Stimulated activated CD8-positive, alpha-beta memory T cell treated with anti-CD3 and anti-CD28 coated beads, Interleukin-12 subunit alpha, Interleukin-12 subunit beta, amount 100 ng/mL, for 4 hours (primary cell): ENCODE measurements around the gene APOL4.
"Not testable (repeated sequence)": the region's sequence is repeated elsewhere in the genome, so short reads cannot be mapped to it uniquely, and the experiment has no call there.

Experiments used
- DNase-seq: peaks from one replicate; pipeline ENCODE4 v3.0.0-alpha.2; 2020; ENCODE audit warnings: low read depth

Gene APOL4

DNA sequence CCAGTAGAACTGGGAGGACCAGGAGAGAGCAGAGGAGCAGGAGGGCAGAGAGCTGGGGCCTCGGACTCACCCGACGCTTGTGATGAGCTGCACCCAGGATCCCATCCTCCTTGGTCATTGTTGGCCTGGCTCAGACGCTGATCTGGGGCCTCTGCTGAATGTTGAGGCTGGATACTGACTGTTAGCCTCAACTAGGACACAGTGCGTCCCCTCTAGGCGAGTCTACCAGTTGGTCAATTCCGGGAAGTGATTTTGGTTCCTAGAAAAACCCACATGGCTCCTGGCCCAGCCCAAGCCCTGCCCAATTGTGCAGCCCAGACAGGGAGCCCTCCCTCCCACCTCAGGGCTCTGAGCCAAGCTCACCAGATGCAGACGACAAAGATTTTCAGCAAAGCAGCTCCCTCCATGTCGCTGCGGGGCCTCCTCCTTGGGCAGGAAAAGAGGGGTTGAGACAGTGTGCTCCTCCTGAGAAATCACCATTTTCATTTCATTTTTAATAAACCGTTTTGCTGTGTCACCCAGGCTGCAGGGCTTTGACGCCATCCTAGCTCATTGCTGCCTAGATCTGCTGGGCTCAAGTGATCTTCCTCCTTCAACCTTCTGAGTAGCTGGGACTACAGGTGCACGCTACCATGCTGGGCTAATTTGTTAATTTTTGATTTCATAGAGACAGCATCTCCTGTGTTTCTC lies at the start of gene APOL4:
TSS of gene APOL4 (minus strand) at position 180 of the 690 bp plus-strand sequence. CDS start at position 105, 75 bp downstream.
- no peak for DNase-seq

DNA sequence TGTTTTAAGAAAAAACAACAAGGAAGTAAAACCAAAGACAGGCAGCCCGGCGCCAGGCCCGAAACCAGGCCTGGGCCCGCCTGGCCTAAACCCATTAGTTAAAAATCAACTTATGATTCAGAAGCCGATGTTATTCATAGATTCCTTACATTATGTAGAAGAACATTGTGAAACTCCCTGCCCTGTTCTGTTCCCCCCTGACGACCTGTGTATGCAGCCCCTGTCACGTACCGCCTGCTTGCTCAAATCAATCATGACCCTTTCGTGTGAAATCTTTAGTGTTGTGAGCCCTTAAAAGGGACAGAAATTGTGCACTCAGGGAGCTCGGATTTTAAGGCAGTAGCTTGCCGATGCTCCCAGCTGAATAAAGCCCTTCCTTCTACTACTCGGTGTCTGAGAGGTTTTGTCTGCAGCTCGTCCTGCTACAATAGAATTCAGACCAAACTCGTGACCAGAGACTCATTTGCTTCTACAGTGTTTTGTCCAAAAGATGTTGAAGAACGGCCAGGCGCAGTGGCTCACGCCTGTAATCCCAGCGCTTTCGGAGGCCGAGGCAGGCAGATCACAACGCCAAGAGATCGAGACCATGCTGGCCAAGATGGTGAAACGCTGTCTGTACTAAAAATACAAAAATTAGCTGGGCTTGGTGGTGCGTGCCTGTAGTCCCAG lies 48.8 kb upstream of the APOL4 start:
- DNase-seq, result not testable (repeated sequence)

DNA sequence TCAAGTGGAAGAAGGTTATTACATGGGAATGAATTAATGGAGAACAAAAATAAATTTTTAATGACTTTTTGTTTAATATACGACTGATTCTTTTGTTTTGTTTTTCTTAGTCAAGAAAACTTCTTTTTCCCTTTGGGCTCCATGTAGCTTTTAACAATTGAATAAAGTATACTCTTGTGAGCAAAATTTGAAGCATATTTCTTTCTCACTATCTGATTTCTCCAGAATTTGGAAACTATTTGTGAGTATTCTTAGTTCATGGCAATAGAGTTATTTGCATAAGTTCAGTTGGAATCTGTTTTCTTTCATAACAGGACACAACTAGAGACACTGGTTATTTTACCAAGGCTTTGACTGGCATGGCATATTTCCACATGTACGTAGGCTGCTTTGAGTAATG lies 47.6 kb upstream of the APOL4 start:
- no peak for DNase-seq

DNA sequence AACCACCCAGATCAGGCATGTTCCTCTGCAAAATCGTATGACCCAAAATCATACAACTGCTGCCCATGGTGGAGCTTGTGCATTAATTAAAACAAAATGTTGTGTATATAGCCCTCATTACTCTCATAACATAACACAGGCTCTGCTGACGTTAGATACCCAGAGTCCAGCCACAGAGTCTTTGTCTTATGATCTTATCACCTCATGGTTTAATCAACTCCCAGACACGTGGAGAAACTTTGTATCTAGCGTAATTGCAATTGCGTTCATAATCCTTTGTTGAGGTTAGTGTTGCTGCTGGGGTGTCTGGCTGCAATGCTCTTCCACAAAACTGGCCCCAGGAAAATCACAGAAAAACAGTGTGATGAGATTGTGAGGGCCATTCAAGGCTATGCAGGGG lies 46.3 kb upstream of the APOL4 start:
- DNase-seq, result no peak

DNA sequence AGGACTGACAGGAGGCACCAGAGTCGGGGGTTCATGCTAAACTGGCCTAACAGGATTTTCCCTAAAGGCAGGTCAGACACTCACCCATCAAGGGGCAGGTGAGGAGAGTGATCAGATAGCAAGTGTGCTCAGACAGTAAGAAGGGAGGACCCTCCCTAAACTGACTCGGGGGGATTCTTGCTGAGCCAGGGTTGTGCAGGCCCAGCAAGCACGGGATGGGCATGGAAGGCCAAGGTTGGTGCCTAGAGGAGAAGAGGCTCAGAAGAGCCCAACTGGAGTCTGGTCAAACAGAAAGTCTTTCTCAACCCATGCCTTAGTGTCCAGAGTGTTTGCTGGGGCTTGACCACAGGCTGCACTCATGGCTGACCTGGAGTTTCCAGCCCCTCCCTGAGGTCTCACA lies 45.1 kb upstream of the APOL4 start:
- DNase-seq, result no peak

GRCh38 chr22:36245805-36246356 lies 44.3 kb upstream of the APOL4 start:
- DNase-seq, result no peak

GRCh38 chr22:36244522-36245391 lies 43.1 kb upstream of the APOL4 start:
- no peak for DNase-seq

DNA sequence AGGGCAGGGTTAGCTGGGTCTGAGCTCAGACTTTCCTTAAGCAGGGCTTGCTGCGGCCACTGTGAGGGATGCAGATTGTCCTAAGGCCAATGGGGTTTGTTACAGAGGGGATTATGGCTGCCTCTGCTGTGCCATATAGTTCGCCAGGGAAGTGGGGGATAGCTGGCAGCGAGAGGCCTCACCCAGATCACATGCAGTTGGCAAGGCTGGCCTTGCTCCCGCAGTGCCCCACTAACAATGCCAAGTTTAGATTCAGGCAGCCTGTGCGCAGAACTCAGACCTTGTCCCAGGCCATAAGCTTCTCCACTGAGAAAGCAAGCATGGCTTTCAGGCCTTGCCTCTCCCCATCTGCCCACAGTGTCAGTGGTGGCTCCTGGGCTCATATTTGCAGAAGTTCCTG lies 42.4 kb upstream of the APOL4 start:
- DNase-seq, result no peak

GRCh38 chr22:36239401-36240171 lies 38.0 kb upstream of the APOL4 start, which contains the start of gene APOL2:
Gene APOL2, minus strand, starts transcription at chr22:36239527. Its CDS starts 6,365 bp downstream, at chr22:36233162.
- peak; percentile 71 for DNase-seq

DNA sequence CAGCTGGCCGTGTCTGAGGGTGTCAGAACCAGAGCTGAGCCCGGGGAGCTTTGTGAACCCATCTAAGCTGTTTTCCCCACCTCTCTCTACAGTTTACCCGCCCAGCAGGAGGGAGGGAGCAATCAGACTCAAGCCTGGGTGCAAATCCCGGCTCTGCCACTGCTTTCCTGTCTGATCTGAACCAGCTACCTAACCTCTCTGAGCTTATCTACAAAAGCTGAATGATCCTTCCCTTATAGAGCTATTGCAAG lies 37.5 kb upstream of the APOL4 start:
- DNase-seq, result no peak

DNA sequence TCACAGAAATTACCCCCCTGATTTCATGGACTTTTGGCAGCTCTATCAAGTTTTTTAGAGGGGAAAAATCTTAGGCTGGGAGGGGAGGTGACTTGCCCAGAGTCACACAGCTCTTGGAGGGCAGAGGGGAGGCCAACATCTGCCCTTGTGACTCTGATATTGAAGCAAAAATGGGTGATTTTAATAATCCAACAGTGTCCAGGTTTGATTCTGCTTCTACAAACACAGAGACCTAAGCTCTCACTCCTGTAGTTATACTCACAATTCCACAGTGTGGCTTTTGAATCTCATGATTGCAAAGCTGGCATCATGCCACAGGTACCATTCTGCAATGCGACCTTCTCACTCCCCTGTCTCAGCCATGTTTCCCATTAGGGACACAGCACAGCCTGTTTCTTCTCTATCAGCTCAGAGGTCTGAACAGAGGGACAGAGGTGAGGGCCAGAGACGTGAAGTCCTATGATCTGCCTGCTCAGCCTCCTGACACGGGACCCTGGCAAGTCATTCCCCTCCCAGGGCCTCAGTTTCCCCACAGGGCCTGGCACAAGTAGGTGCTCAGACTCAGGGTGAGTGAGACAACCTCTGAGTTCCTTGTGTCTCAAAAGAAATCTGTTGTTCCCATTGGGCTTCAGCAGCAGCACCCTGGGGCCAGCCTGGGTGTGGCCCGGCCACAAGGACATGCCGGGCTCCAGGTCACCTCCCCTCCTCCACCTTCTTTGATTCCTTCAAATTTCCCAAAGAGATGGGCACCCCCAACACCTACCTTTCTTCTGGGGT lies 37.0 kb upstream of the APOL4 start:
- no peak for DNase-seq

GRCh38 chr22:36237462-36238372 lies 36.1 kb upstream of the APOL4 start:
- DNase-seq, result no peak

- no peak for DNase-seq
Observed at GRCh38 chr22:36236388-36237319, 35.0 kb upstream of the APOL4 start.

- no peak for DNase-seq
Observed at GRCh38 chr22:36235585-36235984, 34.0 kb upstream of the APOL4 start.

DNA sequence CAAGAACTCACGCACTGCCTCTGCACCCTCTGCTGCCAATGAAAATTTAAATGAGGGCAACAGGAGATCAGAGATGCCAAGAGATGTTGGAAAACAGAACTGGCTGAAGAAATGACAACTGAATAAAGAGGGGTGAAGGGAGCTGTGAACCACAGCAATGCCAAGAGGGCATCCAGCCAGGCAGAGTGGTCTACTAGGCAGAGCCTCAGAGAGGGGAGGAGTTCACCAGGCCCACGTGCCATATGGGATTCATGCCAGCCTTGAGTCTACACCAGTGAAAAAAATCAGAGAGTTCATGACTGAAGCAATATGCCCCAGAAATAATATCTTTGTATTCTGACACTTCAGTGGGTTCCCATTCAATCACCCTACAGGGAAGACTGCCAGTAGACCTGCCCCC lies 33.3 kb upstream of the APOL4 start:
- no peak for DNase-seq

DNA sequence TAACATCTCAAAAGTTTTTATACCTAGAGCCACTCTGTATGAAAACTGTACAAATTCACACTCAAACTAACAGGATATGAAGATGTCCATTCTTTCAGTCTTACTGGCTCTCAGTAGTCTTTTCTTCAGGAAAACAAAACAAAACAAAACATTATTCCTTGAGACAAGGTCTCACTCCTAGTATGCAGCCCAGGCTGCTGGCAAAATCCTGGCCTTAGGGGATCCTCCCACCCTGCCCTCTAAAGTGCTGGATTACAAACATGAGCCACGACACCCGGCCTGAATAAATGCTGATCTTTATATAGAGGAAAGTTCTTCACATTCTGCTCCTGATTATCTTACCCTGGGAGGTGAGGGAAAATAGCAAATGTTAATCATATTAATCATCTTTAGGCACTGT lies 32.6 kb upstream of the APOL4 start:
- no peak for DNase-seq

DNA sequence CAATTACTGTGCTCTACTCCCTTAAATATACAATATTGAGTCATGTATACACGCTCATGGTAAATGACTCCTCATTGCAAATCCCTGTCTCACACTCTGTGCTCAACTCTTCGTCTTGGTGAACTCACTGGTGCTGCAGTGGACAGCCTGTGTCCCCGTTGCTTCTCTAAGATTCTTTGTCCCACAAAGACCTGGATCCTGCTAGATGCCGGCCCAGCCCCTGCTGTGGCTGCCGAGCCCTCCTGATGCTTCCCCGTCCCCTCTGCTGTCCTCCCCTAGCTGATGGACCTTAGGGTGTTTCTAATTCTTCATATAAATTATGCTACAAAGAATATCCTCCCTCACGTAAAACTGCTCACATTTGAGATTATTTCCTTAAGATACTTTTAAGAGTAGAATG lies 32.2 kb upstream of the APOL4 start:
- no peak for DNase-seq

GRCh38 chr22:36232715-36233401 lies 31.2 kb upstream of the APOL4 start:
- DNase-seq, result no peak
